ENCODE measurements around the gene SLC26A8. TPM values are rescaled to one million over a fixed set of nuclear protein-coding genes. Genes with fewer than 3 reads are reported as not detected.
A peak's percentile ranks its signal among the peaks of the same experiment; 100 is the strongest.

Gene SLC26A8
- total and polyA plus RNA-seq, 2 of the 13 experiments (the other 11 are each of a cell fraction or from before 2014, with no cell fraction given): 0.46 TPM; not detected in 1

DNA sequence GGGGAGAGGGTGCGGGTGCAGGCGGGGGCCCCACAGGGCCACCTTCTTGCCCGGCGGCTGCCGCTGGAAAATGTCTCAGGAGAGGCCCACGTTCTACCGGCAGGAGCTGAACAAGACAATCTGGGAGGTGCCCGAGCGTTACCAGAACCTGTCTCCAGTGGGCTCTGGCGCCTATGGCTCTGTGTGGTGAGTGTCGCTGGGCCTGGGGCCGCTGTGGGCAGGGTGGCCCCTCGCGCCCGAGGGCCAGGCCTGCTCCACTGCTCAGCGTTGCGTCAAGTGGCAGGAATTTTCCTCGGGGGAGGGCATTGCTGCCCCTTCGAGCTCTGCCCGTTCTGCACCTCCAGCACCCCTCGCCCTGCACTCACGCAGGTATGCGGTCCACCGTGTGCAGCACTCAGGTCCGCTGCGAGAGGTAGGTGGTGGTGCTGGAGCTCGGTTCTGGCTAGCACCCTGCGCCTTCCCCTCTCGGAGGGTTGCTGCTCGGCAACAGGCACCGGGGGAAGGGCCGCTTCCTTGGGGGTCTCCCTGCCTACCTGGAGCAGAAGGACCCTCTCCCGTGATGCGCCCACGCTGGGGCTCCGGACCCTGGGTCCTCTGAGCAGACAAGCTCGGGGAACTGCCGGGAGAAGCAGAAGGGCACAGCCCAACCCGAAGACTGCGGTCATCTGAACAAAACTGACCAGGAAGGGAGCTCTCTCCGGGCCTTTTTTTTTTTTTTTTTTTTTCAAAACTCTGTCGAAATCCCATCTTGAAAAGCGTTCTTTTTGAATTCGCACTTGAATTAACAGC lies 3.8 kb upstream of the SLC26A8 start (continued):
- TF ChIP-seq NAIF1 (CRISPR knock-in tag; IDR thresholded peaks at IDR 0.05; ENCODE audit: borderline replicate concordance): no peak
- no peak for TF ChIP-seq NFIC (IDR thresholded peaks at IDR 0.05; ENCODE audit: low read length)
- TF ChIP-seq, protein P1, sequence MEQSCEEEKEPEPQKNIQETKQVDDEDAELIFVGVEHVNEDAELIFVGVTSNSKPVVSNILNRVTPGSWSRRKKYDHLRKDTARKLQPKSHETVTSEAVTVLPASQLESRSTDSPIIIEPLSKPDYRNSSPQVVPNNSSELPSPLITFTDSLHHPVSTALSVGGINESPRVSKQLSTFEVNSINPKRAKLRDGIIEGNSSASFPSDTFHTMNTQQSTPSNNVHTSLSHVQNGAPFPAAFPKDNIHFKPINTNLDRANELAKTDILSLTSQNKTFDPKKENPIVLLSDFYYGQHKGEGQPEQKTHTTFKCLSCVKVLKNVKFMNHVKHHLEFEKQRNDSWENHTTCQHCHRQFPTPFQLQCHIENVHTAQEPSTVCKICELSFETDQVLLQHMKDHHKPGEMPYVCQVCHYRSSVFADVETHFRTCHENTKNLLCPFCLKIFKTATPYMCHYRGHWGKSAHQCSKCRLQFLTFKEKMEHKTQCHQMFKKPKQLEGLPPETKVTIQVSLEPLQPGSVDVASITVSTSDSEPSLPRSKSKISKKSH (CRISPR knock-in tag; IDR thresholded peaks at IDR 0.05; ENCODE audit: borderline replicate concordance): peak; percentile 85; the same call in 1 of the 2 replicates
- TF ChIP-seq REL (CRISPR knock-in tag; conservative IDR thresholded peaks at IDR 0.05): no peak
- TF ChIP-seq ZNF7 (CRISPR knock-in tag; IDR thresholded peaks at IDR 0.05): no peak
- TF ChIP-seq ZFP36 (IDR thresholded peaks at IDR 0.05; ENCODE audit: borderline replicate concordance, low read depth, low read length, partially characterized antibody): no peak
- no peak for TF ChIP-seq ZNF883 (CRISPR knock-in tag; IDR thresholded peaks at IDR 0.05; ENCODE audit: not compliant biosample characterization)
- peak; percentile 16 for TF ChIP-seq ZNF142 (CRISPR knock-in tag; IDR thresholded peaks at IDR 0.05)
- TF ChIP-seq, protein P2, sequence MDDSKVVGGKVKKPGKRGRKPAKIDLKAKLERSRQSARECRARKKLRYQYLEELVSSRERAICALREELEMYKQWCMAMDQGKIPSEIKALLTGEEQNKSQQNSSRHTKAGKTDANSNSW (CRISPR knock-in tag; IDR thresholded peaks at IDR 0.05; ENCODE audit: borderline replicate concordance): peak; percentile 75
- TF ChIP-seq MIXL1 (CRISPR knock-in tag; IDR thresholded peaks at IDR 0.05): no peak
- no peak for TF ChIP-seq ZNF562 (CRISPR knock-in tag; IDR thresholded peaks at IDR 0.05; ENCODE audit: borderline replicate concordance)
- no peak for TF ChIP-seq ZNF343 (CRISPR knock-in tag; IDR thresholded peaks at IDR 0.05)
- TF ChIP-seq SP1 (IDR thresholded peaks at IDR 0.05): no peak
- TF ChIP-seq SP1 (CRISPR knock-in tag; IDR thresholded peaks at IDR 0.05): peak; percentile 10; the same call in 1 of the 2 replicates
- TF ChIP-seq CEBPG (CRISPR knock-in tag; IDR thresholded peaks at IDR 0.05): peak; percentile 43; the same call in 1 of the 2 replicates
- no peak for TF ChIP-seq YY1 (IDR thresholded peaks at IDR 0.05; ENCODE audit: insufficient read depth, insufficient replicate concordance, low read depth, low read length)
- TF ChIP-seq SMYD3 (CRISPR knock-in tag; IDR thresholded peaks at IDR 0.05): no peak
- TF ChIP-seq, protein P3, sequence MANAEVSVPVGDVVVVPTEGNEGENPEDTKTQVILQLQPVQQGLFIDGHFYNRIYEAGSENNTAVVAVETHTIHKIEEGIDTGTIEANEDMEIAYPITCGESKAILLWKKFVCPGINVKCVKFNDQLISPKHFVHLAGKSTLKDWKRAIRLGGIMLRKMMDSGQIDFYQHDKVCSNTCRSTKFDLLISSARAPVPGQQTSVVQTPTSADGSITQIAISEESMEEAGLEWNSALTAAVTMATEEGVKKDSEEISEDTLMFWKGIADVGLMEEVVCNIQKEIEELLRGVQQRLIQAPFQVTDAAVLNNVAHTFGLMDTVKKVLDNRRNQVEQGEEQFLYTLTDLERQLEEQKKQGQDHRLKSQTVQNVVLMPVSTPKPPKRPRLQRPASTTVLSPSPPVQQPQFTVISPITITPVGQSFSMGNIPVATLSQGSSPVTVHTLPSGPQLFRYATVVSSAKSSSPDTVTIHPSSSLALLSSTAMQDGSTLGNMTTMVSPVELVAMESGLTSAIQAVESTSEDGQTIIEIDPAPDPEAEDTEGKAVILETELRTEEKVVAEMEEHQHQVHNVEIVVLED (CRISPR knock-in tag; IDR thresholded peaks at IDR 0.05; ENCODE audit: borderline replicate concordance): no peak; the same call in 1 of the 2 replicates
